Measurements from ENCODE around the gene GAS7. TPM values are rescaled to one million over a fixed set of nuclear protein-coding genes. Genes with fewer than 3 reads are reported as not detected.

GAS7 gene
- total RNA-seq, 3 donors from 2014 or later, result 0.30 to 1.6 (median 0.82) TPM

DNA sequence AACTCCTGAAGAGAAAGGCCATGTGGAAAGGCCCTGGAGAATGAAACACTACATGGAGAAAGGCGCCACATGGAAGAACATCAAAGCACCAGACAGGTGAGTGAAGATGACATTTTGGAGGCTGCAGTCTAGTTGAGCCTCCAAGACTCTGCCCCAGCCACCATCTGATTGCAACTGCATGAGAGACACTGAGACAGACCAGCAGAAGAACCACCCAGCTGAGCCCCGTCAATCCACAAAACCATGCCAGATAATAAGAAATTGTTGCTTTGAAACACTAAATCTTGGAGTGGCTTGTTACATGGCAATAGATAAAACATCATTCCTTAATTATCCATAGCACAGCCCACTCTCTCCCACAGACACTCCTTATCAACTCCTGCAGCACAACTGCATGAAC is 4.8 kb downstream of the GAS7 start:
- ATAC-seq (no peak), DNase-seq (no peak)
- H3K27me3 Mint-ChIP-seq (ENCODE audit: low read depth), result peaks cover 3% of the 10 kb centered on the region
- H3K36me3 Mint-ChIP-seq (ENCODE audit: insufficient read depth), result no peaks in the 10 kb centered on the region
- no peak overlapping the region for H3K4me3 Mint-ChIP-seq
- peaks cover 19% of the 10 kb centered on the region for H3K9me3 Mint-ChIP-seq
- H3K4me1 Mint-ChIP-seq (ENCODE audit: low read depth), result no peaks in the 10 kb centered on the region

DNA sequence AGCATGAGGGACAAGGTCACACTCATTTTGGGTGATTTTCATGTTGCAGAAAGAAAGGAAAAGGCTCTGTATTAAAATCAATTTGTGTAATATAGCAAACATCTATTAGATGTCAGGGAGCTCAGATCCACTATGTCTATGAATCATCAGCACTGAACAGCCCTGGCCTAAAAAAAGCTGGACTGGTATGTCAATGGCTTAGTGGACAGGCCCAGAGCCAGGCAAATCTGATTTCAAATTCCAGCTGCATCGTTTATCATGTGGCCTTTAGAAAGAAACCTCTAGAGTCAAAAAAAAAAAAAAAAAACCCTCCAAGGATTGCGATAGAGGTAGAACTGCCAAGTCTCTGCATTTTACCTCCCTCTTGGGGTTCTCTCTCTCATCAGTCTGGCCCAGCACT is 5.4 kb downstream of the GAS7 start:
- ATAC-seq (no peak), DNase-seq (no peak)
- Mint-ChIP-seq H3K4me1 (ENCODE audit: low read depth) (no peaks in the 10 kb centered on the region), H3K4me3 (no peak overlapping the region), H3K9me3 (peaks cover 19% of the 10 kb centered on the region), H3K27me3 (ENCODE audit: low read depth) (peaks cover 3% of the 10 kb centered on the region), H3K36me3 (ENCODE audit: insufficient read depth) (no peaks in the 10 kb centered on the region)

- no peak for ATAC-seq
- Mint-ChIP-seq H3K9me3 (peaks cover 19% of the 10 kb centered on the region), H3K4me3 (no peak overlapping the region), H3K4me1 (ENCODE audit: low read depth) (no peaks in the 10 kb centered on the region), H3K36me3 (ENCODE audit: insufficient read depth) (no peaks in the 10 kb centered on the region), H3K27me3 (ENCODE audit: low read depth) (peaks cover 3% of the 10 kb centered on the region)
- DNase-seq, result no peak
Measured at GRCh38 chr17:10192461-10192860, 5.9 kb downstream of the GAS7 start.

GRCh38 chr17:10187456-10187855 is 10.9 kb downstream of the GAS7 start:
- ATAC-seq (no peak), DNase-seq (no peak)
- Mint-ChIP-seq H3K27me3 (ENCODE audit: low read depth) (no peaks in the 10 kb centered on the region), H3K4me1 (ENCODE audit: low read depth) (no peaks in the 10 kb centered on the region), H3K4me3 (no peak overlapping the region), H3K9me3 (no peaks in the 10 kb centered on the region), H3K36me3 (ENCODE audit: insufficient read depth) (no peaks in the 10 kb centered on the region)

DNA sequence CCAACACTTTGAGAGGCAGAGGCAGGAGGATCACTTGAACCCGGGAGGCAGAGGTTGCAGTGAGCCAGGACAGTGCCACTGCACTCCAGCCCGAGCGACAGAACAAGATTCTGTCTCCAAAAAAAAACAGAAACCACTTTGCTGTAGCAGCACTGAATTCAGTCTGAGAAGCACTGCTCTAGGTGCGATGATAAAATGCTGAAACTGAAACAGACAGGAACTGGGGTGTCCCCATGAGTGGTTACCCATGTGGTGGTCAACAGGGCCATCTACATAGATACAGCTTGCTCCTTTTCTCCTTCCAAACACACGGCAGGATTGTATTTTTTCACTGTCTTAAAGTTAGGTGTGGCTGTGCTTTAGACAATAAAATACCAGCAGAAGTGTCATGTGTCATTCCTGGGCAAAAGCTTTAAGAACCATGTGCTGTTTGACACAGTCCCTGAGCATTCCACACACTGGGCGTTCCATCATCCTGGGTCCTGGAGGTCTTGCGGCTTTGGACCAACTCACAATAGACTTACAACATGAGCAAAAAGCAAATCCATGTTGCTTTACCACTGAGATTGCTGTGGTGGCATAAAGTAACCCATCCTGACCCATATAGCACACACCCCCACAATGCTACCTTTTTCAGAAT is 11.5 kb downstream of the GAS7 start:
- Mint-ChIP-seq H3K4me1 (ENCODE audit: low read depth) (no peaks in the 10 kb centered on the region), H3K9me3 (no peaks in the 10 kb centered on the region), H3K27me3 (ENCODE audit: low read depth) (no peaks in the 10 kb centered on the region), H3K4me3 (no peak overlapping the region), H3K36me3 (ENCODE audit: insufficient read depth) (no peaks in the 10 kb centered on the region)
- DNase-seq, result no peak
- ATAC-seq, result no peak

DNA sequence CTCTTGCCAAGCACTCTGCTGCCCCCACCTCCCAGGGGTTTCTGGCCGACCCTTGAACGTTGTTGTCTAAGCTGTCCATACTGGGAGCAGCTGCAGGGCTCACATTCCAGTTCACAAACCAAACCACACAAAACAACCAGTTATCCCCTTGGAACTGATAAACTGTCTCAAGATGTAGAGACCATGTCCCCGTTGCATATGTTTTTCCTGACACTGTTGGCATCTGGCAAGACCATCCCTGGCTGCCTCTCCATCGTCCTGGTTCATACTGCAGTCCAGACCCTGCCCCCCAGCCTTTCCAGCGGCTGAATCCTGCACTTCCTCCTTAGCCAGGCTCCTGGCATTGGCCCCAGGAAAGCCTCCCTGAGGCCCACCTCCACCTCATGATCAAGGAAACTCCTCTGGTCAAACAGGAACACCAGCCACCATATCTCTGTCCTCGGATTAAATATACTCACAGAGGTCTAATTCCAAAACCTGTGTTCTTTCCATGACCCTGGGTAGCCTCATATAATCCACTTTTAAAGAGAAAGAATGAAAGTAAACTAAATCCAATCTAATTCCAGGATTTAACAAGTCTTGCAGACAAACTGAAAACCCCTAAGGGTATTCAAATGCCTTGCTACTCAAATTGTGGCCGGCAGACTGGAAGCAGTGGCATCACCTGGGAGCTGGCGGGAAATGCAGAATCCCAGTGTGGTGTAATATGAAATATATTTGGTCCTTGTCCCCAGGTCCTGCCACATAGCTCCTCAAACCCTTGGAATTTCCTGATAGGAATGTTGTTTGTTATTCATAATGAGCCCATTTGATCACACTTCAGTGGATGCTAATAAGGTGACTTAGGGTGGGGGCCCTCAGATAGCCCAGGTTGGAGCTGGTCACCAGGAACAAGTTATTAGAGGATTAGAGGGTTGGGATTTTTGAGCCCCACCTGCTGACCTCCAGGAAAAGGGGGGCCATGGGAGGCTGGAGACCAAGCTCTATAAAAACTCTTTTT is 14.2 kb downstream of the GAS7 start:
- no peaks in the 10 kb centered on the region for H3K27me3 Mint-ChIP-seq (ENCODE audit: low read depth)
- ATAC-seq, result no peak
- no peaks in the 10 kb centered on the region for H3K4me1 Mint-ChIP-seq (ENCODE audit: low read depth)
- H3K4me3 Mint-ChIP-seq, result no peak overlapping the region
- H3K36me3 Mint-ChIP-seq (ENCODE audit: insufficient read depth), result no peaks in the 10 kb centered on the region
- H3K9me3 Mint-ChIP-seq, result no peaks in the 10 kb centered on the region
- no peak for DNase-seq

DNA sequence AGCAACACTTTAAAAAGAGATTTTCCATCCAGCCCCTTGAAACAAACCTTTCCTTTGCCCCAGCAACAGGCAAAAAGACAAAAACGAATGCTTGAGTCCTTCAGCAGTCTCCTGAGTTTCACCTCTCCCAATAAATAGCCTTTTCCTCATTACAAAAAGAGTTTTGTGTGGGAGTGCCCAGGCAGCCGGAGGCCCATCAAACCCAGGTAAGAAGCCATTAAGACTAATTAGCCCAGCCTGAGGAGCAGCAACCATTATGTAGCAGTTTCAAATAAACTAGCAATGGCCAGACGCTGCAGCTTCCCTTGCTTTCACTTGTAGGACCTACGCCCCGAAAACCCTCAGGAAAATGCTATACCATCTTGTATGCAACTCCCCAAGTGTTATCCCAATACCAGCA is 15.6 kb downstream of the GAS7 start:
- H3K27me3 Mint-ChIP-seq (ENCODE audit: low read depth), result no peaks in the 10 kb centered on the region

DNA sequence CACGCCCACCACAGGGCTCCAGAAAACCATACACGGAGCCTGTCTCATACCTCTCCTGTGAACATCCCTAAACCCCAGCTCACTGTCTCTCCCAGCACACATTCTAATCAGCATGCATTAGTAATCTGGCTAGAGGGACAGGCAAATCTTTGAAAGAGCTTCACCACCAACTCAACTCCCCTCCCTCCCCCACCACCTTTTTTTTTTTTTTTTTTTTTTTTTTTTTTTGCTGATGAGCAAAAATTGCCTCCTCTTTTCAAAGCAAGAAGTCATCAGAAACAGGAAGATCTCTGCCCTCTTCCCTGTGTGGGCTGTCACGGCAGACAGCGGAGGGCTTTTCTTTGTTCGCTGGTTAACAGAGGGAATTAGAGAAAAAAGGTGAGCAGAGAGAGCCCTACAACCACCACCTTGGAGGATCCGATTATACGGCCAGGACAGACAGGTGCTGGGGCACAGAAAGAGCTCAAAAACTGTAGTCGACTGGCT is 19.9 kb downstream of the GAS7 start:
- H3K4me1 Mint-ChIP-seq (ENCODE audit: low read depth), result no peaks in the 10 kb centered on the region
- DNase-seq (no peak), ATAC-seq (no peak)
- no peaks in the 10 kb centered on the region for H3K27me3 Mint-ChIP-seq (ENCODE audit: low read depth)
- no peak overlapping the region for H3K4me3 Mint-ChIP-seq
- H3K36me3 Mint-ChIP-seq (ENCODE audit: insufficient read depth), result no peaks in the 10 kb centered on the region
- no peaks in the 10 kb centered on the region for H3K9me3 Mint-ChIP-seq

More for the DNA sequence above, 15.6 kb downstream of the GAS7 start:
- DNase-seq (no peak), ATAC-seq (no peak)
- Mint-ChIP-seq H3K4me3 (no peak overlapping the region), H3K9me3 (no peaks in the 10 kb centered on the region), H3K4me1 (ENCODE audit: low read depth) (no peaks in the 10 kb centered on the region), H3K36me3 (ENCODE audit: insufficient read depth) (no peaks in the 10 kb centered on the region)

DNA sequence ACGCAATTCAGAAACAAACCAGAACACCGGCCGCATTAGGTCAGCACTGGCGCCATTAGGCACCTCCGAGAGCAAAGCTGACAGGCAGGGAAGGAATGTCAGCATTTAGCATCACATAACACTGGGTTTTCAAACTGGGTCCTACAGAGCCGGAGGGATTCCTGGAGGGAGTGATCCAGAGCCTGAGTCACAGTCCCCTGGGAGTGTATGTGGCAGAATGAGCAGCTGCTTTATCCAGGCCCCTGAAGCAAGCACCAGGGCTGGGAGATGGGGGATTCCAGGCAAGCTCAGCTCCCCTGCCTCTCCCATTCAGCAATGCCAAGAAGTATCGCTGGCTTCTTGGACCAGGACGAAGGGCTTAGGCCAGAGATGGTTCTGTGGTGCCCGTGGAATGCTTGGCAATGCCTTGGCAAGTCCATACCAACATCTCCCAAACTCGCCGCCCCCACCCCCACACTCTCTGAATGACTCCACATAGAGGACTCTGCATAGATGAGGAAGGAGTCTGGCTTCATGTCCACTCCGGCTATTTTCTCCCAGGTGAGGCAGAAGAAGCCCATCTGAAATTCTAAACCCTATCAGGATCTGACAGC is 20.4 kb downstream of the GAS7 start:
- Mint-ChIP-seq H3K9me3 (no peaks in the 10 kb centered on the region), H3K4me3 (no peak overlapping the region), H3K27me3 (ENCODE audit: low read depth) (peaks cover 2% of the 10 kb centered on the region), H3K36me3 (ENCODE audit: insufficient read depth) (no peaks in the 10 kb centered on the region), H3K4me1 (ENCODE audit: low read depth) (no peaks in the 10 kb centered on the region)
- DNase-seq (no peak), ATAC-seq (no peak)

DNA sequence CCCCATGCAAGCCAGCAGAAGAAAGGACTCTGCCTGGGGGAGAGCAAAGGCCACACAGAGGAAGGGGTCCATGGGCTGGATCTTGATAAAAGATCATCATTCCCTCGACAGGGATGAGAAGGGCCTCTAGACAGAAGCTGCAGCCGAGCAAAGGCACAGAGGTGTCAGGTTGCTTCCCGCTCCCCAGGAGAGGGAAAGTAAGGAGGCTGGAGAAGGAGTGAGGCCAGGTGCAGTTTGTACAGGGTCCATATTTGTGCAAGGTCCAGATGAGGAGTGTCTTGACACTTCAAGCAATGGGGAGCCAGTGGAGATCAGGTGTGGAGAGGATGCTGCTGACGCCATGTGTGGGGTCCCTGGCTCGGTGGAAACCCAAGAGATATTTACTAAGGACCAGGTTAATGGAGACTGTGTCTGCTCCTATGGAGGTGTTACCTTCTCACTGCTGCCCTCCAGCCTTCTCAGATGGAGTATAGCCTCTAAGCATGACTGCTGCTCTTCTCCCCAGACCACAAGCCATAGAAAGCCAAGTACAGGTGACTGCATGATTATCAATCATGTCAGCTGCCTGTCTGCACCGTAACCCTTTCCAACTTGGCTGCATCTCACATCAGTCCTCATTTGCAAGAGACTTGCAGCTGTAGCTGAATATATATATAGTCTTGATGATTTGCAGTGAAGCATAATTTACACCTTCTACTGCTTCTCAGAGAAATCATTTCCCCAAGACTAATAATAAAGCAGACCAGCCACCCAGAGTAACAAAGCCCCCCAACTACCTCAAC is 21.1 kb downstream of the GAS7 start:
- ATAC-seq (no peak), DNase-seq (no peak)
- Mint-ChIP-seq H3K27me3 (ENCODE audit: low read depth) (peaks cover 5% of the 10 kb centered on the region), H3K4me3 (no peak overlapping the region), H3K9me3 (no peaks in the 10 kb centered on the region), H3K4me1 (ENCODE audit: low read depth) (peaks cover under 1% of the 10 kb centered on the region), H3K36me3 (ENCODE audit: insufficient read depth) (no peaks in the 10 kb centered on the region)

DNA sequence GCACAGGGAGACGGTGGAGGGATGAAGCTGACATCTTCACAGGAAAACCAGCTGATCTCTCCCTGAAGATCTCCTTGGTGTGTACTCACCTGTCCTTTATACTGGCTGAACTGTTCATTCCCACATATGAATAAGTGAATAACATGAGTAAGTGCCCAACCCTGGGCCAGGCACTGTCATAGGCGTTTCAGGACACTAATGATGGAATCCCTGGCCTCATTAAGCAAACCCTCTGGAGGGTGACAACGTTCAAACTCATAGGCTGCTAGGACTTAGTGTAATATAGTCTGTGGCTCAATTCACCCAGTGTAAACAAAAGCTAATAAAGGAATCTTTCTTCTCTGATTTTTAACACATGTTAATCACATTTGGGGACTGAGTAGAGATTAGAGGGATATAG is 24.5 kb downstream of the GAS7 start:
- Mint-ChIP-seq H3K27me3 (ENCODE audit: low read depth) (peaks cover 24% of the 10 kb centered on the region), H3K4me1 (ENCODE audit: low read depth) (peaks cover 14% of the 10 kb centered on the region), H3K9me3 (no peaks in the 10 kb centered on the region), H3K36me3 (ENCODE audit: insufficient read depth) (no peaks in the 10 kb centered on the region), H3K4me3 (no peak overlapping the region)
- ATAC-seq (no peak), DNase-seq (no peak)

DNA sequence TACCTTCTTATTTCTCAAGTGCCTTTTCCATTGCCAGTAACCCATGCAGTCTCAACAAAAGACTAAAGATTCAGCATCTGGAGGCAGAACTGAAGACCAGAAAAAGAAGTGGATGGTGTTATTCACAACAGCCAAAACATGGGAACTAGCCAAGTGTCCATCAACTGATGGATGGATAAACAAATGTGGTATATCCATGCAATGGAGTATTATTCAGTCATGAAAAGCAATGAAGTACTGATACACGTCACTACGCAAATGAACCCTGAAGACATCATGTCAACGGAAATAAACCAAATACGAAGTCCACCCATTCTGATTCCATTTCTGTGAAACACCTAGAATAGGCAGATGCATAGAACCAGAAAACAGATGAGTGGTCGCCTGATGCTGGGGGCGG is 25.6 kb downstream of the GAS7 start:
- ATAC-seq, result no peak
- Mint-ChIP-seq H3K4me1 (ENCODE audit: low read depth) (peaks cover 17% of the 10 kb centered on the region), H3K36me3 (ENCODE audit: insufficient read depth) (no peaks in the 10 kb centered on the region)

GRCh38 chr17:10172241-10172741 is 26.1 kb downstream of the GAS7 start:
- Mint-ChIP-seq H3K4me1 (ENCODE audit: low read depth) (peaks cover 17% of the 10 kb centered on the region), H3K36me3 (ENCODE audit: insufficient read depth) (no peaks in the 10 kb centered on the region), H3K4me3 (peak overlapping the region; percentile 5), H3K9me3 (no peaks in the 10 kb centered on the region), H3K27me3 (ENCODE audit: low read depth) (peaks cover 24% of the 10 kb centered on the region)
- no peak for ATAC-seq
- DNase-seq, result no peak

More for the DNA sequence above, 25.6 kb downstream of the GAS7 start:
- Mint-ChIP-seq H3K27me3 (ENCODE audit: low read depth) (peaks cover 24% of the 10 kb centered on the region), H3K4me3 (no peak overlapping the region), H3K9me3 (no peaks in the 10 kb centered on the region)
- no peak for DNase-seq

DNA sequence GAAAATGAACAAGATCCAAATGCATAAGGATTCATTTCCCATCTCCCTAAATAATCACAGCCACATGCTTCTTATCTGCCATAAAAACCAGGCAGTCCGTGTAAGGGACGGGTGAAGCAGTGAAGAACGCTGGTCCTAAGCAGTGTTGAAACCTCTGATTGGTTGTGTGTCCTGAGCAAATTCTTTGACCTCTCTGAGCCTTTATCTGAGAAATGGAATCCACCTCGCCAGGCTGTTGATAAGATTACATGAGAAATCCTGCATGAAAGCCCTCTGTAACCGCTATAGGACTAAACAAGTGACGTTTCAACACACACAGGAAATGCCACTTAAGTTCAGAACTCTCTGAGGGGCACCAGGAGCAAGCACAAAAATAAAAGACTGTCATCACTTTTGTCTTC is 26.8 kb downstream of the GAS7 start:
- ATAC-seq (no peak), DNase-seq (no peak)
- Mint-ChIP-seq H3K9me3 (no peaks in the 10 kb centered on the region), H3K36me3 (ENCODE audit: insufficient read depth) (no peaks in the 10 kb centered on the region), H3K4me1 (ENCODE audit: low read depth) (peaks cover 17% of the 10 kb centered on the region), H3K4me3 (peak overlapping the region; percentile 5), H3K27me3 (ENCODE audit: low read depth) (peaks cover 24% of the 10 kb centered on the region)

Measured in activated T-cell treated with anti-CD3 and anti-CD28 coated beads, Interleukin-2, amount 50 U/mL, for 4 hours (primary cell).